Neural cell (in vitro differentiated cells): ENCODE data around the gene IRX4. TPM values are rescaled to one million over a fixed set of nuclear protein-coding genes. Genes with fewer than 3 reads are reported as not detected.

Experiments used
- H2AFZ ChIP-seq: fragments of 200-600, 300-800 bp; sonication (generic), shearing (Covaris generic); 2 replicates; pipeline ENCODE4 v1.6.0; 2014; ENCODE audit warnings: low read depth, mild to moderate bottlenecking, antibody characterized with exemption, low read length, moderate library complexity
- H3F3A ChIP-seq: fragments of 200-600 bp; shearing (Covaris generic); 2 replicates; pipeline ENCODE4 v1.6.1; 2016; ENCODE audit warnings: mild to moderate bottlenecking, moderate library complexity, mixed read lengths, antibody characterized with exemption, low read length; ENCODE audit not compliant: insufficient read depth, poor library complexity, severe bottlenecking
- H3K27ac ChIP-seq: fragments of 200-600, 300-800 bp; sonication (generic), shearing (Covaris generic); 2 replicates; pipeline ENCODE4 v1.5.1; 2014; ENCODE audit warnings: mild to moderate bottlenecking, low read length, moderate library complexity
- H3K27me3 ChIP-seq: fragments of 300-800, 200-600 bp; sonication (generic), shearing (Covaris generic); 2 replicates; pipeline ENCODE4 v1.6.0; 2014; ENCODE audit warnings: mild to moderate bottlenecking, low read depth, low read length, moderate library complexity; ENCODE audit not compliant: insufficient read depth
- H3K36me3 ChIP-seq: fragments of 300-800, 200-600 bp; sonication (generic), shearing (Covaris generic); 2 replicates; pipeline ENCODE4 v1.5.1; 2014; ENCODE audit warnings: mild to moderate bottlenecking, antibody characterized with exemption, low read length, moderate library complexity; ENCODE audit not compliant: insufficient read depth
- H3K4me2 ChIP-seq: fragments of 300-800, 200-600 bp; sonication (generic), shearing (Covaris generic); 2 replicates; pipeline ENCODE4 v1.6.0; 2014; ENCODE audit warnings: mild to moderate bottlenecking, low read length
- H3K4me3 ChIP-seq: fragments of 300-800, 200-600 bp; sonication (generic), shearing (Covaris generic); 2 replicates; pipeline ENCODE4 v1.5.1; 2014; ENCODE audit warnings: mild to moderate bottlenecking, low read length, moderate library complexity
- H3K79me2 ChIP-seq: fragments of 200-600 bp; shearing (Covaris generic); replicated peaks from 2 replicates; pipeline ENCODE4 v1.6.0; 2014; ENCODE audit warnings: mild to moderate bottlenecking, low read length, moderate library complexity; ENCODE audit not compliant: insufficient read depth
- H3K9ac ChIP-seq: fragments of 300-800, 200-600 bp; sonication (generic), shearing (Covaris generic); 2 replicates; pipeline ENCODE4 v1.6.1; 2016; ENCODE audit warnings: mild to moderate bottlenecking, low read length, mixed read lengths
- H3K9me2 ChIP-seq: fragments of 200-600 bp; shearing (Covaris generic); 2 replicates; pipeline ENCODE4 v1.6.1; 2016; ENCODE audit warnings: mild to moderate bottlenecking, low read length, mixed read lengths; ENCODE audit not compliant: insufficient read depth
- H3K9me3 ChIP-seq: fragments of 200-600, 300-800 bp; sonication (generic), shearing (Covaris generic); 2 replicates; pipeline ENCODE4 v1.6.1; 2016; ENCODE audit warnings: mild to moderate bottlenecking, mixed run types, low read length, moderate library complexity, mixed read lengths
- H4K20me1 ChIP-seq: fragments of 200-600 bp; shearing (Covaris generic); 2 replicates; pipeline ENCODE4 v1.6.1; 2016; ENCODE audit warnings: mild to moderate bottlenecking, mixed run types; ENCODE audit not compliant: insufficient read depth
- EP300 ChIP-seq: fragments of 450-650 bp; conservative IDR thresholded peaks from 2 replicates; pipeline ENCODE4 v1.6.1; 2014; ENCODE audit warnings: antibody characterized with exemption, mild to moderate bottlenecking, moderate library complexity; ENCODE audit not compliant: poor library complexity, severe bottlenecking
- EZH2 ChIP-seq: fragments of 200-600, 300-800 bp; shearing (Covaris generic), sonication (generic); IDR thresholded peaks from 2 replicates; pipeline ENCODE4 v1.6.1; 2014; ENCODE audit warnings: antibody characterized with exemption, low read length, borderline replicate concordance, mild to moderate bottlenecking; ENCODE audit not compliant: insufficient read depth, poor library complexity, severe bottlenecking
- MXI1 ChIP-seq: fragments of 450-650 bp; conservative IDR thresholded peaks from 2 replicates; pipeline ENCODE4 v1.6.1; 2014; ENCODE audit warnings: antibody characterized with exemption, mild to moderate bottlenecking; ENCODE audit not compliant: poor library complexity, severe bottlenecking
- POLR2AphosphoS5 ChIP-seq: IDR thresholded peaks from 2 replicates; pipeline ENCODE4 v1.6.1; 2012
- RAD21 ChIP-seq: fragments of 450-650 bp; conservative IDR thresholded peaks from 2 replicates; pipeline ENCODE4 v1.6.1; 2014; ENCODE audit warnings: antibody characterized with exemption, mild to moderate bottlenecking, moderate library complexity
- SMC3 ChIP-seq: fragments of 450-650 bp; conservative IDR thresholded peaks from 2 replicates; pipeline ENCODE4 v1.6.1; 2014; ENCODE audit warnings: antibody characterized with exemption, mild to moderate bottlenecking, moderate library complexity; ENCODE audit not compliant: poor library complexity
- TAF1 ChIP-seq: IDR thresholded peaks from 2 replicates; pipeline ENCODE4 v1.6.1; 2012; ENCODE audit warnings: low read depth
- polyA plus RNA-seq: library from polyadenylated mRNA; depleted of rRNA; stranded (reverse); fragments of >200 nt; gene quantifications from 2 replicates; pipeline ENCODE4 v1.2.3, GENCODE V29; 2014
- TF ChIP-seq, protein P1 (sequence below): IDR thresholded peaks from 2 replicates; pipeline ENCODE4 v1.6.1; 2012; ENCODE audit warnings: borderline replicate concordance
- TF ChIP-seq, protein P2 (sequence below): fragments of 450-650 bp; IDR thresholded peaks from 2 replicates; pipeline ENCODE4 v1.5.1; 2014; ENCODE audit warnings: antibody characterized with exemption, mild to moderate bottlenecking, moderate library complexity; ENCODE audit not compliant: poor library complexity, severe bottlenecking

The IRX4 gene
- polyA plus RNA-seq, 1 donor from 2014 or later, result not detected

DNA sequence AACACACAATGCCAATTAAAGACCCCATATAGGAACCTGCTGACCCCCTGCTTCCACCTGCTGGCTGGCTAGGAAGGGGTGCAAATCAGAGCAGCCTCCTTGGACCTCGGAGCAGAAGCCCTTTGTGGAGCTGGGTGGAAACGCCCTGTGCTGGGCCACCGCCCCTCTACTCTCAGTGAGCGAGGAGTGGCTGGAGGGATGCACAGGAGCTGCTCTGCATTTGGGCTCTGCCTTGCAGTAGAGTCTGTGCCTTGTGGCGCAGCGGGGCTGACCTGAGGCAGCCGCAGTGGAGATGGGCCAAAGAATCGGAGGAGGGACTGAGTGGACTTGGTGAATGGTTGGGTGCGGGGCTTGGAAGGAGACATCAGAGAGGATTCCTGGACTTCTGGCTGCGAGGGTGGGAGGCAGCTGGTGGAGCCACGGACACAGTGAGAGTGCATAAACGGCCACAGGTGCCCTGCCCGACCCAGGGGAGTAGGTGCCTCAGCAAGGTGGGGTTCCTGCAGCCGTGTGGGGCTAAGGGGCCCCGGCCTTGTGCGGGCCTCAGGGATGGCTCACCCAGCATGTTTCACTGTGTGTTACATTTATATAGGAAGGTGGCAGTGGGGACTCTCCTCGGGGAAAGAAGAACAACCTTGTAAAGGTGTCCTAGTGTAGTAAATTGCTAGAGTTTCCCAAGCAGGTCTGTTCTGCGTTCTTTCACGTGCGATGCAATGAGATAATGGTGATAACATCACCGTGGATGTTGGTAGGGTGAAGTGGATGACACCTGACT, 14.1 kb upstream of the IRX4 start:
- no peak for TF ChIP-seq TAF1
- TF ChIP-seq MXI1, result no peak
- TF ChIP-seq, protein P1, sequence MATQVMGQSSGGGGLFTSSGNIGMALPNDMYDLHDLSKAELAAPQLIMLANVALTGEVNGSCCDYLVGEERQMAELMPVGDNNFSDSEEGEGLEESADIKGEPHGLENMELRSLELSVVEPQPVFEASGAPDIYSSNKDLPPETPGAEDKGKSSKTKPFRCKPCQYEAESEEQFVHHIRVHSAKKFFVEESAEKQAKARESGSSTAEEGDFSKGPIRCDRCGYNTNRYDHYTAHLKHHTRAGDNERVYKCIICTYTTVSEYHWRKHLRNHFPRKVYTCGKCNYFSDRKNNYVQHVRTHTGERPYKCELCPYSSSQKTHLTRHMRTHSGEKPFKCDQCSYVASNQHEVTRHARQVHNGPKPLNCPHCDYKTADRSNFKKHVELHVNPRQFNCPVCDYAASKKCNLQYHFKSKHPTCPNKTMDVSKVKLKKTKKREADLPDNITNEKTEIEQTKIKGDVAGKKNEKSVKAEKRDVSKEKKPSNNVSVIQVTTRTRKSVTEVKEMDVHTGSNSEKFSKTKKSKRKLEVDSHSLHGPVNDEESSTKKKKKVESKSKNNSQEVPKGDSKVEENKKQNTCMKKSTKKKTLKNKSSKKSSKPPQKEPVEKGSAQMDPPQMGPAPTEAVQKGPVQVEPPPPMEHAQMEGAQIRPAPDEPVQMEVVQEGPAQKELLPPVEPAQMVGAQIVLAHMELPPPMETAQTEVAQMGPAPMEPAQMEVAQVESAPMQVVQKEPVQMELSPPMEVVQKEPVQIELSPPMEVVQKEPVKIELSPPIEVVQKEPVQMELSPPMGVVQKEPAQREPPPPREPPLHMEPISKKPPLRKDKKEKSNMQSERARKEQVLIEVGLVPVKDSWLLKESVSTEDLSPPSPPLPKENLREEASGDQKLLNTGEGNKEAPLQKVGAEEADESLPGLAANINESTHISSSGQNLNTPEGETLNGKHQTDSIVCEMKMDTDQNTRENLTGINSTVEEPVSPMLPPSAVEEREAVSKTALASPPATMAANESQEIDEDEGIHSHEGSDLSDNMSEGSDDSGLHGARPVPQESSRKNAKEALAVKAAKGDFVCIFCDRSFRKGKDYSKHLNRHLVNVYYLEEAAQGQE, result no peak
- no peak for TF ChIP-seq RAD21
- no peak for TF ChIP-seq EZH2
- no peak for TF ChIP-seq SMC3
- TF ChIP-seq, protein P2, sequence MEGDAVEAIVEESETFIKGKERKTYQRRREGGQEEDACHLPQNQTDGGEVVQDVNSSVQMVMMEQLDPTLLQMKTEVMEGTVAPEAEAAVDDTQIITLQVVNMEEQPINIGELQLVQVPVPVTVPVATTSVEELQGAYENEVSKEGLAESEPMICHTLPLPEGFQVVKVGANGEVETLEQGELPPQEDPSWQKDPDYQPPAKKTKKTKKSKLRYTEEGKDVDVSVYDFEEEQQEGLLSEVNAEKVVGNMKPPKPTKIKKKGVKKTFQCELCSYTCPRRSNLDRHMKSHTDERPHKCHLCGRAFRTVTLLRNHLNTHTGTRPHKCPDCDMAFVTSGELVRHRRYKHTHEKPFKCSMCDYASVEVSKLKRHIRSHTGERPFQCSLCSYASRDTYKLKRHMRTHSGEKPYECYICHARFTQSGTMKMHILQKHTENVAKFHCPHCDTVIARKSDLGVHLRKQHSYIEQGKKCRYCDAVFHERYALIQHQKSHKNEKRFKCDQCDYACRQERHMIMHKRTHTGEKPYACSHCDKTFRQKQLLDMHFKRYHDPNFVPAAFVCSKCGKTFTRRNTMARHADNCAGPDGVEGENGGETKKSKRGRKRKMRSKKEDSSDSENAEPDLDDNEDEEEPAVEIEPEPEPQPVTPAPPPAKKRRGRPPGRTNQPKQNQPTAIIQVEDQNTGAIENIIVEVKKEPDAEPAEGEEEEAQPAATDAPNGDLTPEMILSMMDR, result no peak
- TF ChIP-seq POLR2AphosphoS5, result no peak
- TF ChIP-seq EP300, result no peak
- no peaks in the 10 kb centered on the region for H3K36me3 ChIP-seq
- H3F3A ChIP-seq, result no peaks in the 10 kb centered on the region
- H4K20me1 ChIP-seq, result no peaks in the 10 kb centered on the region
- H3K9me3 ChIP-seq, result no peaks in the 10 kb centered on the region
- no peaks in the 10 kb centered on the region for H3K9me2 ChIP-seq
- H3K27me3 ChIP-seq, result peaks cover 5% of the 10 kb centered on the region
- no peak overlapping the region for H2AFZ ChIP-seq
- no peak overlapping the region for H3K4me2 ChIP-seq
- no peaks in the 10 kb centered on the region for H3K79me2 ChIP-seq
- no peak overlapping the region for H3K9ac ChIP-seq
- no peak overlapping the region for H3K27ac ChIP-seq
- H3K4me3 ChIP-seq, result no peak overlapping the region

DNA sequence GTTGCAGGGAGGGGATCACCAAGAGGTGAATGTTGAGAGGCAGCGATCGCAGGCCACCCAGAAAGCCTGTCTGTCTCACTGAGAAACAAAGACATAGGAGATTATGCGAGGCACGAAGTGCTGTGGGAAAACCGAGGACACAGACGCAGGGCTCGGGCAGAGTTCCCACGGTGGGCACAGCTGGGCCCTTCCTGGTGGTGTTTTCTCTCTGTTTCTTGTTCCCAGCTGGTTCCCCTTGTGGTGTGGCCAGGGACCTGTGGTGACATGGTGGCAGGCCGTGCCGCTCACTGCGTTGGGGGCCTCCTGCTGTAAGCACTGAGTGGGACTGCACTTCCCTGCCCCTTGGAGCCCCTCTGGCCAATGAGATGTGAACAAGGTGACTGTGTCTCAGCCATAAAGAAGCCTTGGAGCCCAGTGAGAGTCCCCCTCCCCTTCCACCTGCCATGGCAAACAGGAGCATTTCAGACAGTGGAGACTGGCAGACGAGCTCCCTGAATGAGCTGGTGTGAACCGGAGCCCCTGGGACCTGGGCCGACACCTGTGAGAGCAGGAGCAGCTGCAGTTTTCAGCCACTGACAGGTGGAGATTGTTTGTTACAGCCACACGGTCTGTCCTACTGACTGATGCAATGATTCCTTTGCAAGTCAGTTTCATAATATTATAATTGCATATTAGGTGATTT, 13.2 kb upstream of the IRX4 start:
- Histone ChIP-seq H3K9me2 (no peaks in the 10 kb centered on the region), H3K27ac (no peak overlapping the region), H3K9me3 (no peaks in the 10 kb centered on the region), H3K4me3 (no peak overlapping the region), H2AFZ (no peak overlapping the region), H3K27me3 (peaks cover 7% of the 10 kb centered on the region), H3K79me2 (no peaks in the 10 kb centered on the region), H4K20me1 (no peaks in the 10 kb centered on the region), H3K9ac (no peak overlapping the region), H3K4me2 (no peak overlapping the region), H3F3A (no peaks in the 10 kb centered on the region), H3K36me3 (no peaks in the 10 kb centered on the region)
- no peak for TF ChIP-seq SMC3
- no peak for TF ChIP-seq POLR2AphosphoS5
- TF ChIP-seq, protein P1, result no peak
- TF ChIP-seq MXI1, result no peak
- TF ChIP-seq EP300, result no peak
- TF ChIP-seq TAF1, result no peak
- no peak for TF ChIP-seq EZH2
- TF ChIP-seq, protein P2, result no peak
- TF ChIP-seq RAD21, result no peak
